K562 (cell line): ENCODE data around the gene C1RL. TPM values are rescaled to one million over a fixed set of nuclear protein-coding genes. Genes with fewer than 3 reads are reported as not detected.

ENCODE experiments used
- ARID1B ChIP-seq: fragments of 450-650 bp; IDR thresholded peaks from 2 replicates; pipeline ENCODE4 v1.6.1; 2016; ENCODE audit warnings: antibody characterized with exemption, mild to moderate bottlenecking, inconsistent platforms
- CBFA2T3 ChIP-seq: fragments of 450-650 bp; IDR thresholded peaks from 2 replicates; pipeline ENCODE4 v1.6.1; 2017
- CBX3 ChIP-seq, 2 experiments: IDR thresholded peaks; 1 replicate in 1 of 2; 2 replicates in 1 of 2; pipeline ENCODE4 v1.6.1; 2012; ENCODE audit warnings: inconsistent platforms in 2 of 2, low read length in 2 of 2, borderline replicate concordance in 1 of 2, control low read depth in 1 of 2
- ESRRA ChIP-seq: fragments of 450-650 bp; IDR thresholded peaks from 2 replicates; pipeline ENCODE4 v1.6.1; 2014; ENCODE audit warnings: low read depth, mild to moderate bottlenecking, moderate library complexity, borderline replicate concordance
- ETV1 ChIP-seq: fragments of 450-650 bp; conservative IDR thresholded peaks from 2 replicates; pipeline ENCODE4 v1.6.1; 2016; ENCODE audit warnings: missing genetic modification characterization, control low read depth, low read depth, missing compliant biosample characterization
- FOSL1 ChIP-seq: fragments of 200-800 bp; sonication (Bioruptor generic); conservative IDR thresholded peaks from 2 replicates; pipeline ENCODE4 v1.6.1; 2016; ENCODE audit warnings: missing genetic modification characterization, missing compliant biosample characterization
- GABPA ChIP-seq: fragments of 200-800 bp; sonication (Bioruptor generic); conservative IDR thresholded peaks from 2 replicates; pipeline ENCODE4 v1.6.1; 2016; ENCODE audit warnings: low read depth, missing genetic modification characterization, missing compliant biosample characterization
- MYNN ChIP-seq, 2 experiments: sonication (generic); formaldehyde crosslinking in 1 of 2; IDR thresholded peaks; 2 replicates each; pipeline versions ENCODE4 v1.5.0 to v1.6.1; 2016 to 2020; ENCODE audit warnings: antibody characterized with exemption in 1 of 2, missing genetic modification reagents in 1 of 2
- NFATC3 ChIP-seq: fragments of 450-650 bp; IDR thresholded peaks from 2 replicates; pipeline ENCODE4 v1.6.1; 2017; ENCODE audit warnings: mild to moderate bottlenecking
- PHF8 ChIP-seq: fragments of 200-600 bp; sonication (generic); IDR thresholded peaks from 2 replicates; pipeline ENCODE4 v1.6.1; 2012; ENCODE audit warnings: mixed run types, mild to moderate bottlenecking, inconsistent platforms, low read length, moderate library complexity, borderline replicate concordance
- PRDM10 ChIP-seq: fragments of 450-650 bp; IDR thresholded peaks from 2 replicates; pipeline ENCODE4 v1.6.1; 2018; ENCODE audit not compliant: partially characterized antibody
- RBM39 ChIP-seq: fragments of 200-400 bp; formaldehyde crosslinking; optimal IDR thresholded peaks from 2 replicates; pipeline ENCODE3; 2018; ENCODE audit warnings: low read depth, low read length
- SAFB ChIP-seq: fragments of 200-400 bp; formaldehyde crosslinking; IDR thresholded peaks from 2 replicates; pipeline ENCODE4 v1.6.1; 2017; ENCODE audit warnings: low read depth, low read length, borderline replicate concordance
- SPI1 ChIP-seq: IDR thresholded peaks from 2 replicates; pipeline ENCODE4 v1.6.1; 2011; ENCODE audit warnings: low read depth, low read length, control low read depth, borderline replicate concordance
- TAF1 ChIP-seq: IDR thresholded peaks from 2 replicates; pipeline ENCODE4 v1.6.1; 2011; ENCODE audit warnings: mild to moderate bottlenecking, low read length, moderate library complexity; ENCODE audit not compliant: insufficient read depth, control insufficient read depth, severe bottlenecking; ENCODE audit errors: extremely low read depth
- YY1 ChIP-seq, 3 experiments: IDR thresholded peaks; 2 replicates each; pipeline ENCODE4 v1.6.1; 2011; ENCODE audit warnings: low read length in 2 of 3, mild to moderate bottlenecking in 2 of 3, moderate library complexity in 2 of 3, borderline replicate concordance in 1 of 3, control low read depth in 1 of 3, low read depth in 1 of 3; ENCODE audit not compliant: insufficient read depth in 3 of 3, insufficient replicate concordance in 2 of 3, control insufficient read depth in 1 of 3, insufficient read length in 1 of 3; ENCODE audit errors: extremely low read depth in 1 of 3
- ZFP36 ChIP-seq: fragments of 150-350 bp; IDR thresholded peaks from 2 replicates; pipeline ENCODE4 v1.6.1; 2018; ENCODE audit warnings: low read length, low read depth; ENCODE audit not compliant: partially characterized antibody
- ZNF79 ChIP-seq: fragments of 250-450 bp; sonication (Bioruptor Pico); IDR thresholded peaks from 2 replicates; pipeline ENCODE4 v1.4.0; 2020; ENCODE audit warnings: low read depth, mild to moderate bottlenecking, moderate library complexity
- polyA plus RNA-seq, 8 experiments: library from polyadenylated mRNA; depleted of rRNA in 4 of 8; stranded (reverse) in 5 of 8; unstranded in 3 of 8; fragments of >200 nt; fragmentation: Nextera tagmentation in 2 of 8; fragmentation: Illumina TruSeq in 1 of 8; extraction: Ambion mirVana in 2 of 8; extraction: Trizol in 1 of 8; gene quantifications; 2 replicates each; pipeline versions ENCODE4 v1.2.1 to v1.2.3, GENCODE V29; 2011 to 2014; ENCODE audit warnings: inconsistent platforms in 1 of 8, missing spikeins in 1 of 8
- total RNA-seq, 7 experiments: library from RNA; depleted of rRNA in 6 of 7; stranded (reverse); fragments of >200 nt in 6 of 7; fragmentation: Illumina TruSeq in 2 of 7; extraction: Trizol in 2 of 7; gene quantifications; 2 replicates each; pipeline versions ENCODE4 v1.2.1 to v1.2.3, GENCODE V29; 2011 to 2021; ENCODE audit warnings: low replicate concordance in 1 of 7

Gene C1RL
- total and polyA plus RNA-seq, 9 of the 15 experiments (the other 6 are each of a cell fraction or from before 2014, with no cell fraction given): 1.4 to 10.7 (median 8.0) TPM

- TF ChIP-seq YY1 (IDR thresholded peaks at IDR 0.05; ENCODE audit: borderline replicate concordance in 1 of 3, control insufficient read depth in 1 of 3, extremely low read depth in 1 of 3, insufficient read depth in 3 of 3, insufficient read length in 1 of 3, insufficient replicate concordance in 2 of 3, low read depth in 1 of 3, low read length in 2 of 3): peak in 2 of 3 experiments; percentile 73 to 83
- TF ChIP-seq SAFB: 0 out of 2 replicates have a peak, but pooled peaks have one; percentile 23
- 0 out of 3 replicates have a peak, but pooled peaks of 1 of the 2 experiments have one; percentile 43 for TF ChIP-seq CBX3 (IDR thresholded peaks at IDR 0.05; ENCODE audit: borderline replicate concordance in 1 of 2, low read length in 2 of 2)
- 0 out of 2 replicates have a peak, but pooled peaks have one; percentile 20 for TF ChIP-seq MYNN (IDR thresholded peaks at IDR 0.05)
- TF ChIP-seq MYNN (CRISPR knock-in tag; IDR thresholded peaks at IDR 0.05): no peak
- peak; percentile 91 for TF ChIP-seq ETV1
- peak; percentile 41; the same call in 1 of the 2 replicates for TF ChIP-seq ARID1B
- no peak for TF ChIP-seq ZNF79 (CRISPR knock-in tag)
- peak; percentile 78 for TF ChIP-seq SPI1
- TF ChIP-seq PRDM10: no peak
- peak; percentile 51 for TF ChIP-seq CBFA2T3
- peak; percentile 68; the same call in 1 of the 2 replicates for TF ChIP-seq PHF8
- TF ChIP-seq ESRRA: peak; percentile 17; the same call in 1 of the 2 replicates
- TF ChIP-seq ZFP36: peak; percentile 95
- peak; percentile 23 for TF ChIP-seq RBM39
- TF ChIP-seq NFATC3: no peak
- TF ChIP-seq GABPA: peak; percentile 72
- TF ChIP-seq TAF1: peak; percentile 64
- TF ChIP-seq FOSL1 (tag): 0 out of 2 replicates have a peak, but pooled peaks have one; percentile 9
Observed at GRCh38 chr12:7108003-7108795, 815 bp downstream of the C1RL start (continued).
